GM12878 (cell line): ENCODE results near the gene FOXO3. TPM values are rescaled to one million over a fixed set of nuclear protein-coding genes. Genes with fewer than 3 reads are reported as not detected.
A peak's percentile ranks its signal among the peaks of the same experiment; 100 is the strongest.

Experiments used
- ATAC-seq: fragments of 200-7000 bp; cut with Tn5 transposase; 3 replicates; pipeline ENCODE4 v1.9.1; 2020; ENCODE audit warnings: mild to moderate bottlenecking, moderate library complexity
- BruUV-seq: library from RNA; stranded (reverse); fragments of 400-500 nt; replicated peaks from 2 replicates; lab custom pipeline; 2021; lab: Mats Ljungman, UMichigan
- CTCF ChIA-PET: fragments of 300-600 bp; sonication (Branson Sonifier 250); formaldehyde crosslinking; extraction: SDS; loops from one replicate; lab custom pipeline; 2021; ENCODE audit warnings: inconsistent platforms; lab: Yijun Ruan, JAX
- POLR2A ChIA-PET: fragments of 350-600 bp; formaldehyde crosslinking; extraction: SDS; loops from one replicate; lab custom pipeline; 2021; ENCODE audit warnings: inconsistent platforms; lab: Charles Lee
- RAD21 ChIA-PET: fragments of 300-600 bp; sonication (Branson Sonifier 250); formaldehyde crosslinking; loops from one replicate; lab custom pipeline; 2023; ENCODE audit warnings: antibody characterized with exemption; ENCODE audit not compliant: unreplicated experiment; lab: Charles Lee
- SMC1A ChIA-PET: fragments of 300-600 bp; sonication (Branson Sonifier 250); formaldehyde crosslinking; loops from one replicate; lab custom pipeline; 2023; ENCODE audit not compliant: unreplicated experiment, uncharacterized antibody; lab: Charles Lee
- DNase-seq: peaks from one replicate; pipeline ENCODE4 v3.0.0-alpha.2; 2011; ENCODE audit warnings: low read depth, low spot score
- FAIRE-seq: peaks from 3 replicates; lab custom pipeline; 2011; peaks lifted over from hg19 to GRCh38; lab: Jason Lieb, UNC
- H2AFZ ChIP-seq: 2 replicates; pipeline ENCODE4 v1.6.0; 2011; ENCODE audit warnings: low read depth, low read length, control low read depth; ENCODE audit not compliant: control insufficient read depth
- H3K27ac ChIP-seq: 2 replicates; pipeline ENCODE4 v1.5.1; 2011; ENCODE audit warnings: control low read depth; ENCODE audit not compliant: control insufficient read depth, insufficient read depth
- H3K27me3 ChIP-seq, 2 experiments: replicated peaks in 1 of 2; 2 replicates each; pipeline versions ENCODE4 v1.6.0 to v1.6.1; 2011; ENCODE audit warnings: low read length in 1 of 2; ENCODE audit not compliant: control insufficient read depth in 2 of 2, insufficient read depth in 2 of 2
- H3K36me3 ChIP-seq, 2 experiments: 2 replicates each; pipeline ENCODE4 v1.5.1; 2011; ENCODE audit warnings: low read length in 1 of 2; ENCODE audit not compliant: control insufficient read depth in 2 of 2, insufficient read depth in 2 of 2
- H3K4me1 ChIP-seq: 2 replicates; pipeline ENCODE4 v1.6.1; 2011; ENCODE audit warnings: mild to moderate bottlenecking, low read length, moderate library complexity, mixed read lengths; ENCODE audit not compliant: control insufficient read depth, insufficient read depth
- H3K4me2 ChIP-seq: 2 replicates; pipeline ENCODE4 v1.6.0; 2011; ENCODE audit warnings: control low read depth; ENCODE audit not compliant: control insufficient read depth, insufficient read depth
- H3K4me3 ChIP-seq: fragments of 200-600 bp; sonication (generic); 2 replicates; pipeline ENCODE4 v1.5.1; 2016
- H3K79me2 ChIP-seq: 2 replicates; pipeline ENCODE4 v1.6.0; 2011; ENCODE audit warnings: low read length; ENCODE audit not compliant: control insufficient read depth, insufficient read depth
- H3K9ac ChIP-seq: 2 replicates; pipeline ENCODE4 v1.8.0; 2011; ENCODE audit warnings: low read length, control low read depth, mixed read lengths; ENCODE audit not compliant: control insufficient read depth, insufficient read depth
- H3K9me3 ChIP-seq: replicated peaks from 3 replicates; pipeline ENCODE4 v1.5.1; 2011; ENCODE audit warnings: mild to moderate bottlenecking, low read length; ENCODE audit not compliant: control insufficient read depth, insufficient read depth
- H4K20me1 ChIP-seq: 2 replicates; pipeline ENCODE4 v1.6.0; 2011; ENCODE audit not compliant: control insufficient read depth, insufficient read depth
- BCLAF1 ChIP-seq: fragments of 450-650 bp; IDR thresholded peaks from 2 replicates; pipeline ENCODE4 v1.6.1; 2017; ENCODE audit warnings: antibody characterized with exemption, mild to moderate bottlenecking, moderate library complexity
- GABPA ChIP-seq: IDR thresholded peaks from 2 replicates; pipeline ENCODE4 v1.6.1; 2014; ENCODE audit warnings: antibody characterized with exemption, low read depth, mild to moderate bottlenecking, inconsistent platforms
- GATAD2B ChIP-seq: fragments of 450-650 bp; conservative IDR thresholded peaks from 2 replicates; pipeline ENCODE4 v1.6.1; 2017; ENCODE audit warnings: low read depth, mild to moderate bottlenecking, moderate library complexity
- KLF5 ChIP-seq: fragments of 450-650 bp; IDR thresholded peaks from 2 replicates; pipeline ENCODE4 v1.6.1; 2014; ENCODE audit warnings: mild to moderate bottlenecking; ENCODE audit not compliant: partially characterized antibody
- whole genome bisulfite sequencing: methylation state at CpG from one replicate; pipeline ENCODE4 v1.1.6; 2016; ENCODE audit warnings: low lambda C conversion rate; ENCODE audit not compliant: insufficient replicate concordance, insufficient coverage; ENCODE audit errors: missing lambda C conversion rate; 5-methylcytosine and 5-hydroxymethylcytosine counted together
- in situ Hi-C: fragments of 300-500 bp; cut with MboI; formaldehyde crosslinking; loops from 9 replicates; pipeline ENCODE4 v1.14.3; 2018; ENCODE audit warnings: mixed read lengths
- intact Hi-C: fragments of 100-400 bp; cut with micrococcal nuclease; formaldehyde crosslinking; loops from one replicate; pipeline ENCODE4 v1.14.2; 2022; ENCODE audit not compliant: unreplicated experiment
- polyA plus RNA-seq, 11 experiments: library from polyadenylated mRNA; depleted of rRNA in 4 of 11; unstranded in 6 of 11; stranded (reverse) in 5 of 11; fragments of >200 nt; fragmentation: Nextera tagmentation in 4 of 11; fragmentation: Illumina TruSeq in 1 of 11; extraction: Ambion mirVana in 4 of 11; extraction: Trizol in 1 of 11; gene quantifications; 1 replicate in 1 of 11; 2 replicates in 10 of 11; pipeline versions ENCODE4 v1.2.1 to v1.2.3, GENCODE V29; 2011 to 2016; ENCODE audit warnings: inconsistent platforms in 2 of 11, missing spikeins in 2 of 11, low read depth in 1 of 11
- total RNA-seq, 4 experiments: library from RNA; depleted of rRNA in 3 of 4; stranded (reverse); fragments of >200 nt in 3 of 4; fragmentation: Illumina TruSeq in 1 of 4; extraction: Trizol in 1 of 4; gene quantifications; 2 replicates each; pipeline versions ENCODE4 v1.2.1 to v1.2.3, GENCODE V29; 2013 to 2021

FOXO3 gene
- total and polyA plus RNA-seq, 10 of the 15 experiments (the other 5 are each of a cell fraction or from before 2014, with no cell fraction given): 0.82 to 4.5 (median 1.7) TPM

DNA sequence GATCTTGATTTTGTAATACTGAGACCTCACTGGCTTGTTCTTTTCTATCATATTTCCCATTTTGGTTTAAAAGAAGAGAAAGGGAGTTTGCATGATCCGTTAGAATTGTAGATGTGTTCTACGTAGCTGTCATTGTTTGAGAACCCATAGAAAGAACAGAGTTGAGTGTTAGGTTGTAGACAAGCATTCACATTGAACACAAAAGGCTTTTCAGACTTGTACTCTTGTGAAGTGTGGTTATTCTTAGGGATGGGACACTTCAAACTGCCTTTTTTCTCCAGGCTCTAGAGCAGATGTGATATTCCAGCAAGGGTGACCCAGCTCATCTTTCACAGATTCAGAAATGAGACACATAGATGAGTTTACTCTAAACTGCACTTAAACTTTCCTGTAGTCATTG is 19.9 kb downstream of the FOXO3 start (continued):
- no peak for TF ChIP-seq BCLAF1

DNA sequence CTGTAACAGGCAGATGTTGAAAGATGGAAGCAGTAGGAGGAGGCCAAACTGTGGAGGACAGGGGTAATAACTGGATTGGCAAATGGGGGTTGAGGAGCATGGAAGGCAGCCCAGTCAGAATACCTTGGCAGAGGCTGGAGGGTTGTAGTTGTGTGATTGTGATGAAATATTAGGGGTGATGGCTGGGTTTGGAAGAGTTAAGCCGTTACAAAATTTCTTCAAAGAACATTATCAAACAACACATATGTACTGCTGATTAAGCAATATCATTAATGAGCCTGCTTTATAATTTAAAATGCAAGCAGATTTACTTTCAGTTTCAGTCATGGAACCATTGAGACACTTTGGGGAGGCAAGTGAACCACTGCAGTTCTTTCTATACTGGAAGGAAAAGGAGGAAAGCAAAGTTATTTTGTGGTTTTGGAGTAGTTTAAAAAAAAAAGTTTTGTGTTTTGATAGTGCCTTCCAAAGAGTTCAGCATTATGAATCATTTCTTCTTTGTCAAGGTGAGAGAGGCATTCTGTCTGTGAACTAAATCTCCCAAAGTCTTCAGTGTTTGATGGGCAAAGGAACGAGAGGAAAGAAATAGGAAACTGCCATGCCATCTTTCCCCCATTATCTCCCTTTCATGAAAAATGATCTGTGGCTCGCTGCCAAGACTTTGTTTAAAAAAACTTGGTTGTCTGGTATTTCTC is 20.7 kb downstream of the FOXO3 start:
- RAD21 ChIA-PET: no interaction called here
- Histone ChIP-seq H2AFZ (no peak overlapping the region), H3K4me2 (no peak overlapping the region), H4K20me1 (no peaks in the 10 kb centered on the region), H3K9me3 (no peaks in the 10 kb centered on the region), H3K36me3 (no peaks in the 10 kb centered on the region; a peak in 1 of 4 replicates), H3K4me3 (no peak overlapping the region), H3K4me1 (no peaks in the 10 kb centered on the region), H3K79me2 (peaks cover 16% of the 10 kb centered on the region), H3K27me3 (no peaks in the 10 kb centered on the region), H3K9ac (no peak overlapping the region), H3K27ac (no peak overlapping the region)
- in situ Hi-C loops (no loop called here), intact Hi-C loops (no loop called here)
- FAIRE-seq (no peak), ATAC-seq (peak; percentile 16; the same call in 1 of the 3 replicates), DNase-seq (no peak)
- BruUV-seq: no TSS peak
- CTCF ChIA-PET: interaction anchor here (0.8 kb wide), 1 partner anchor 9 kb away, joined by 3 read pairs; no protein-coding TSS in a partner anchor
- TF ChIP-seq GABPA (no peak), GATAD2B (no peak), KLF5 (no peak)
- SMC1A ChIA-PET: interaction anchor here (2.0 kb wide), 1 partner anchor 13 kb away, joined by 6 read pairs; no protein-coding TSS in a partner anchor
- WGBS: 64% methylated on average over 3 of the region's 3 CpGs
- POLR2A ChIA-PET: no interaction called here
